Upper lobe of right lung (tissue), 1 donor: ENCODE data around the gene ARHGAP24. TPM values are rescaled to one million over a fixed set of nuclear protein-coding genes. Genes with fewer than 3 reads are reported as not detected.
"Not testable (repeated sequence)": the region's sequence is repeated elsewhere in the genome, so short reads cannot be mapped to it uniquely, and the experiment has no call there.

Experiments
- ATAC-seq: fragments of 200-7000 bp; cut with Tn5 transposase; one replicate; pipeline ENCODE4 v1.9.1; 2020; ENCODE audit warnings: mild to moderate bottlenecking, moderate library complexity
- DNase-seq: peaks from one replicate; pipeline ENCODE4 v3.0.0-alpha.2; 2020
- H3K27ac ChIP-seq: fragments of 200-600 bp; one replicate; pipeline ENCODE4 v1.8.0; 2022
- H3K27me3 ChIP-seq: fragments of 200-600 bp; one replicate; pipeline ENCODE4 v1.8.0; 2022; ENCODE audit warnings: mild to moderate bottlenecking
- H3K36me3 ChIP-seq: fragments of 200-600 bp; one replicate; pipeline ENCODE4 v1.8.0; 2022
- H3K4me1 ChIP-seq: fragments of 200-600 bp; one replicate; pipeline ENCODE4 v1.8.0; 2022
- H3K4me3 ChIP-seq: fragments of 200-600 bp; one replicate; pipeline ENCODE4 v1.8.0; 2022; ENCODE audit warnings: mild to moderate bottlenecking
- H3K9me3 ChIP-seq: fragments of 200-600 bp; one replicate; pipeline ENCODE4 v1.8.0; 2022
- intact Hi-C: fragments of 100-400 bp; cut with DNase I; formaldehyde crosslinking; loops from one replicate; pipeline ENCODE4 v1.11.0; 2022
- total RNA-seq: library from RNA; stranded (reverse); fragmentation: NEBNext Ultra II Directional; extraction: Animal tissue kit (Norgen Biotek cat#: 25700); gene quantifications from one replicate; pipeline ENCODE4 v1.2.1, GENCODE V29; 2021
- TF ChIP-seq, protein P1 (sequence below): fragments of 200-600 bp; IDR thresholded peaks from one replicate; pipeline ENCODE4 v1.8.0; 2022; ENCODE audit warnings: antibody characterized with exemption
- donor health status: DM: no; HTN: yes; CAD: no; lungs with severe emphysema.

ARHGAP24 gene
- total RNA-seq, 1 donor from 2014 or later = 29.8 TPM

DNA sequence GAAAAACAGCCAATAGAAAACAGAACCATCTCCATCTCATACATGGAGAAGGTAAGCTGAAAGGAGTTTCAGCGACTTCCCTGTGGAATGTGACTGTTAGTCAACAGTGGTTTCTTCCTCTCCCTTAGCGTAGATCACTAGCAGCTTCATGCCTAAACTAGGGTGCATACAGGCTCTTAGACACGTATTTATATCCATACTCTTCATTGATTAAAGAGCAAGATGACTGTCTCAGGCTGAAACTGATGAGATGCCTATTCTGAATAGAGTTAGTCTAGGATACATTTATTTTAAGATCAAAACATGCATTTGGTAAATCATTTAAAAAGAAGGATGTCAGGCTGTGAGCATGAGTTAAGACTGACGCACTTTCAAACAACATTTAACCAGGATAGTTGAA is 423.3 kb downstream of the ARHGAP24 start:
- TF ChIP-seq, protein P1, sequence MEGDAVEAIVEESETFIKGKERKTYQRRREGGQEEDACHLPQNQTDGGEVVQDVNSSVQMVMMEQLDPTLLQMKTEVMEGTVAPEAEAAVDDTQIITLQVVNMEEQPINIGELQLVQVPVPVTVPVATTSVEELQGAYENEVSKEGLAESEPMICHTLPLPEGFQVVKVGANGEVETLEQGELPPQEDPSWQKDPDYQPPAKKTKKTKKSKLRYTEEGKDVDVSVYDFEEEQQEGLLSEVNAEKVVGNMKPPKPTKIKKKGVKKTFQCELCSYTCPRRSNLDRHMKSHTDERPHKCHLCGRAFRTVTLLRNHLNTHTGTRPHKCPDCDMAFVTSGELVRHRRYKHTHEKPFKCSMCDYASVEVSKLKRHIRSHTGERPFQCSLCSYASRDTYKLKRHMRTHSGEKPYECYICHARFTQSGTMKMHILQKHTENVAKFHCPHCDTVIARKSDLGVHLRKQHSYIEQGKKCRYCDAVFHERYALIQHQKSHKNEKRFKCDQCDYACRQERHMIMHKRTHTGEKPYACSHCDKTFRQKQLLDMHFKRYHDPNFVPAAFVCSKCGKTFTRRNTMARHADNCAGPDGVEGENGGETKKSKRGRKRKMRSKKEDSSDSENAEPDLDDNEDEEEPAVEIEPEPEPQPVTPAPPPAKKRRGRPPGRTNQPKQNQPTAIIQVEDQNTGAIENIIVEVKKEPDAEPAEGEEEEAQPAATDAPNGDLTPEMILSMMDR = no peak
- H3K36me3 ChIP-seq = no peaks in the 10 kb centered on the region
- DNase-seq (no peak), ATAC-seq (no peak)
- intact Hi-C loops = no loop called here
- no peaks in the 10 kb centered on the region for H3K27me3 ChIP-seq
- H3K4me1 ChIP-seq = no peaks in the 10 kb centered on the region
- no peak overlapping the region for H3K27ac ChIP-seq
- no peak overlapping the region for H3K4me3 ChIP-seq
- no peaks in the 10 kb centered on the region for H3K9me3 ChIP-seq

DNA sequence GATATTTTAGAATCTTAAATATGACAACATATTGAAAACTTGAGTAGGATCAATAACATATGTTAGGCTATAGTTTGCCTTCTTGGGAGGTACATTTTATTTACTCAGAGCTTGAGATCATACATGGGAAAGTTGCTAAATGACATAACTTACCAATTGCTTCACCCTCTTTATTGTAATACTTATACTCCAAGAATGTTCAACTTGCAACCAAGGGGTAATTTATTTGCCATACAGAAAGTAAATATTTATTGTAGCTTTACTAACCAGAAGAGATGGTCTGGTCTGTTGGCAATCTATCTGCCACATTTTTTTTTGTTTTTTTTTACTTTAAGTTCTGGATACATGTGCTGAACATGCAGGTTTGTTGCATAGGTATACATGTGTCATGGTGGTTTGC is 426.6 kb downstream of the ARHGAP24 start:
- Histone ChIP-seq H3K27me3 (no peaks in the 10 kb centered on the region), H3K36me3 (no peaks in the 10 kb centered on the region), H3K9me3 (no peaks in the 10 kb centered on the region), H3K4me1 (no peaks in the 10 kb centered on the region), H3K4me3 (no peak overlapping the region), H3K27ac (no peak overlapping the region)
- intact Hi-C loops = no loop called here
- DNase-seq (no peak), ATAC-seq (no peak)
- TF ChIP-seq, protein P1 = no peak

DNA sequence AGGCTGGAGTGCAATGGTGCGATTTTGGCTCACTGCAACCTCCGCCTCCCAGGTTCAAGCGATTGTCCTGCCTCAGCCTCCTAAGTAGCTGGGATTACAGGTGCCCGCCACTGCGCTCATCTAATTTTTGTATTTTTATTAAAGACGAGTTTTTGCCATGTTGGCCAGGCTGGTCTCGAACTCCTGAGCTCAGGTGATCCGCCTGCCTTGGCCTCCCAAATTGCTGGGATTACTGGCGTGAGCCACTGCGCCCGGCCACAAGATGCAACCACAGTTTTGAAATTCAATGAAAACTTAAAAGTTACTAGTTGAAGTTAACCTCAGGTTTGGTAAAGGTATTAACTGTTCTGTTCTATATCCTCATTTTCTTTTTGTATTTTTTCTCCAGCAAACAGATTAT is 427.7 kb downstream of the ARHGAP24 start:
- H3K4me1 ChIP-seq, H3K9me3 ChIP-seq, H3K27me3 ChIP-seq, H3K27ac ChIP-seq, H3K4me3 ChIP-seq, H3K36me3 ChIP-seq, ATAC-seq, intact Hi-C loops, DNase-seq: not testable (repeated sequence)

DNA sequence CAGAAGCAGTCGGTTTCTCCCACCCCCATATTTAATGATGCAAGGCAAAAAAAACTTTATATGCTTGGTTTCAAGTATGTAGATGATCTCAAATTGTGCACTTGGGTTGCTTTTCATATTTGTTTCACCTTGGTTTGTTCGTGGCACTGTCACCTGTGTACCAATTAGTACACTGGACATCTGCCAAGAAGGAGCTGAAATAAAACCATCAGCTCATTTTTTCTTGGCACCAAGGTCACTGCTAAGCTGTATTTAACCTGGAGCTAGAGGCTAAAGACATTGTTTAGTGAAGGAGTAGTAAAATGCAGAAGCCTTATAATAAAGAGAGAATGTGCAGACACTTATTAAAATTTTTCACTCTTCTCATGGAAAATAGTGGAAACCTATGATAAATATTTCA is 430.8 kb downstream of the ARHGAP24 start:
- H3K27ac ChIP-seq = no peak overlapping the region
- H3K36me3 ChIP-seq = no peaks in the 10 kb centered on the region
- ATAC-seq (no peak), DNase-seq (no peak)
- intact Hi-C loops = no loop called here
- H3K4me3 ChIP-seq = no peak overlapping the region
- no peaks in the 10 kb centered on the region for H3K4me1 ChIP-seq
- no peaks in the 10 kb centered on the region for H3K9me3 ChIP-seq
- H3K27me3 ChIP-seq = no peaks in the 10 kb centered on the region
- TF ChIP-seq, protein P1 = no peak

DNA sequence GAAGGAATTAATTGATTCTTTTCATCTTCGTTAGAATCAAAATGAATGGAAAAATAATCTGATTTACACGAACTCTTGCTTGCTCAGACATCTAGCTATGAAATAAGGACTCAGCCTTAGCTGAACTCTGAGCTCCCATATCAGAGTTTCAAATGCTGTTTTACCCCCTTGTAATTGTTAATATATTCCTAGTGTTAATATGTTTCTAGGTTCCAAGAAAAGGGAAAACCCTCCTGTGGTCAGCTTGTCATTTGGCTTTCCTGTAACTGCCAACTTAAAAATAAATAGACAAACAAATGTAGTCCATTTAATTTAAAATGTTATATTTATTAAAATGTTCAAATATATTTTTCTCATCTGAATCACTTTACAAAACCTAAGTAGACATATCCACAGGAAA is 432.1 kb downstream of the ARHGAP24 start:
- H3K27me3 ChIP-seq = no peaks in the 10 kb centered on the region
- H3K36me3 ChIP-seq = no peaks in the 10 kb centered on the region
- no peak overlapping the region for H3K4me3 ChIP-seq
- no peaks in the 10 kb centered on the region for H3K9me3 ChIP-seq
- no peaks in the 10 kb centered on the region for H3K4me1 ChIP-seq
- DNase-seq = no peak
- TF ChIP-seq, protein P1 = no peak
- ATAC-seq = no peak
- no peak overlapping the region for H3K27ac ChIP-seq
- intact Hi-C loops = no loop called here

DNA sequence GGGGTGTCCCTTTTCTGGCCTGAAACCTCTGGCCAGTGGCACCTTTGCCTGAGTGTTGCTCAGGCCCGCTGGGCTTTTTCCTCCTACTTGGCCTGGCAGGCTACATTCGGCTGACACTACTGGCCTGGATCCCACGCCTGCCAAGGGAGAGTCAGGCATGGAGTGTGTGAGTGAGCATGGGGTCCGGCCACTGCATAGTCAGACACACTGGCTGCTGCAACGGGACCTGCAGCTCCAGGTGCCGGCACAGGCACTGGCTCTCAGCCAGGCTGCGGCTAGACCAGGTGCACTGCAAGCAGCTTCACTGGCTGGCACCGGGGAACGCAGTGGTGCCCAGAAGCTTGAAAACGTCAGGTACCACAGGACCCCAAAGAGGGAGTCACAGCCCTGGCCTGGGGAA is 434.9 kb downstream of the ARHGAP24 start:
- Histone ChIP-seq H3K4me1 (no peaks in the 10 kb centered on the region), H3K4me3 (no peak overlapping the region), H3K9me3 (no peaks in the 10 kb centered on the region), H3K27ac (no peak overlapping the region), H3K36me3 (no peaks in the 10 kb centered on the region), H3K27me3 (no peaks in the 10 kb centered on the region)
- DNase-seq (no peak), ATAC-seq (peak; percentile 42)
- intact Hi-C loops = no loop called here
- TF ChIP-seq, protein P1 = no peak
